Thoracic aorta (tissue), 2 donors: ENCODE results near the gene IQCM. TPM values are rescaled to one million over a fixed set of nuclear protein-coding genes. Genes with fewer than 3 reads are reported as not detected.

Source experiments
- ATAC-seq: fragments of 150-250 bp; one replicate; pipeline ENCODE4 v1.8.0; 2017; ENCODE audit warnings: low read depth; ENCODE audit not compliant: insufficient number of reproducible peaks, low FRiP score
- DNase-seq: peaks from one replicate; pipeline ENCODE4 v3.0.0-alpha.2; 2020; ENCODE audit warnings: low spot score
- H3K27ac ChIP-seq, 2 donors: fragments of 200-600 bp; sonication (generic); 1 replicate in 1 of 2; 2 replicates in 1 of 2; pipeline ENCODE4 v1.5.1; 2016; ENCODE audit warnings: mild to moderate bottlenecking in 2 of 2, moderate library complexity in 2 of 2
- H3K27me3 ChIP-seq: fragments of 200-600 bp; sonication (generic); replicated peaks from 2 replicates; pipeline ENCODE4 v1.6.0; 2016; ENCODE audit warnings: mild to moderate bottlenecking; ENCODE audit not compliant: insufficient read depth
- H3K36me3 ChIP-seq: fragments of 200-600 bp; sonication (generic); one replicate; pipeline ENCODE4 v1.5.1; 2016
- H3K4me1 ChIP-seq, 2 donors: fragments of 200-600 bp; sonication (generic); 1 replicate in 1 of 2; 2 replicates in 1 of 2; pipeline versions ENCODE4 v1.5.1 to v1.6.0; 2016; ENCODE audit warnings: low read depth in 2 of 2, mild to moderate bottlenecking in 1 of 2; ENCODE audit not compliant: control insufficient read depth in 1 of 2
- H3K4me3 ChIP-seq: fragments of 200-600 bp; sonication (generic); 2 replicates; pipeline ENCODE4 v1.5.1; 2016; ENCODE audit warnings: mild to moderate bottlenecking
- H3K9me3 ChIP-seq: fragments of 200-600 bp; sonication (generic); 2 replicates; pipeline ENCODE4 v1.5.1; 2016
- CTCF ChIP-seq: fragments of 200-600 bp; sonication (generic); IDR thresholded peaks from one replicate; pipeline ENCODE4 v1.5.1; 2019; ENCODE audit warnings: antibody characterized with exemption
- total RNA-seq, 2 donors: library from RNA; depleted of rRNA; stranded (reverse); fragments of >200 nt; gene quantifications; one replicate each; pipeline versions ENCODE4 v1.1.0 to v1.2.3, GENCODE V29; 2016

Gene IQCM
- total RNA-seq, 2 donors from 2014 or later: not detected

- Histone ChIP-seq H3K27me3 (no peaks in the 10 kb centered on the region), H3K27ac (no peak overlapping the region), H3K9me3 (no peaks in the 10 kb centered on the region), H3K4me1 (no peaks in the 10 kb centered on the region), H3K4me3 (no peak overlapping the region), H3K36me3 (no peaks in the 10 kb centered on the region)
- TF ChIP-seq CTCF: no peak
- DNase-seq (no peak), ATAC-seq (no peak)
These were observed 79.8 kb downstream of the IQCM start for GRCh38 chr4:149735796-149736195.

DNA sequence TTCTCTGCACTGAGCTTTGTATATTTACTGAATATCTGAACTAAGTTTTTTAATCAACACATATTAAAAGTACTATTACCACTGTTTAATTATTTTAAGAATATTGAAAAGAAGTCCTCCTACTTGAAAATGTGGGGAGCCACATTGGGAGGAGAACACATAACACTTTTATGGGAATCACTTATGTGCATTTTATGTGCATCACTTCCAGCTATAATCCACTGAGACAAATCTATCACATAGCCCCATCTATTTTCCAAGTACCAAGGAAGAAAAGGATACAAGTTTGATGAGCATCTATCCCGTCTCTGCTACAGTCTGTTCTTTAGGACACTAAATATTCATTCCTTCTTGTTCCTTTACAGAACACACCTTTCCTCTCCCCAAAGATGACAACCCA, 87.2 kb downstream of the IQCM start:
- no peak overlapping the region for H3K27ac ChIP-seq
- no peaks in the 10 kb centered on the region for H3K36me3 ChIP-seq
- H3K9me3 ChIP-seq: no peaks in the 10 kb centered on the region
- H3K4me3 ChIP-seq: no peak overlapping the region
- DNase-seq (no peak), ATAC-seq (no peak)
- H3K27me3 ChIP-seq: no peaks in the 10 kb centered on the region
- no peak for TF ChIP-seq CTCF
- no peaks in the 10 kb centered on the region for H3K4me1 ChIP-seq

DNA sequence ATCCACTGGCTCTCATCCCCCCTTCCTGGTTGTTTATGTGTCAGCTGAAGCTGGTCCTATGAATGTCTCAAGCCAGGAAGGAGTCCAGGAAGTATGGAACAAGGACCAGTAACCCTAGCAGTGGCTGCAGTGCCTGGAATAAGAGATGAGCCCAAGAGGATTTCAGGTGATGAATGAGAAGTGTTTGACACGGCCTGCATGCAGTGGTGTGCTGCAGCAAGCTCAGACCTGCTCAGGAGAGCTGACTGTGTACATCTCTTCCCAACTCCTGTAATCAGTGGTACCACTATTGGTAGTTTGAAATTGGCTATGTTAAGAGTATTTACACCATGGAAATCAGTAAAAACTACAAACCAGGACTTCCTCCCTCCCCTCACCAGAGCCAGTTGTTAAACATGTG, 88.0 kb downstream of the IQCM start:
- Histone ChIP-seq H3K4me1 (no peaks in the 10 kb centered on the region), H3K9me3 (no peaks in the 10 kb centered on the region), H3K27me3 (no peaks in the 10 kb centered on the region), H3K36me3 (no peaks in the 10 kb centered on the region), H3K4me3 (no peak overlapping the region), H3K27ac (no peak overlapping the region)
- DNase-seq: no peak
- no peak for TF ChIP-seq CTCF
- ATAC-seq: no peak

DNA sequence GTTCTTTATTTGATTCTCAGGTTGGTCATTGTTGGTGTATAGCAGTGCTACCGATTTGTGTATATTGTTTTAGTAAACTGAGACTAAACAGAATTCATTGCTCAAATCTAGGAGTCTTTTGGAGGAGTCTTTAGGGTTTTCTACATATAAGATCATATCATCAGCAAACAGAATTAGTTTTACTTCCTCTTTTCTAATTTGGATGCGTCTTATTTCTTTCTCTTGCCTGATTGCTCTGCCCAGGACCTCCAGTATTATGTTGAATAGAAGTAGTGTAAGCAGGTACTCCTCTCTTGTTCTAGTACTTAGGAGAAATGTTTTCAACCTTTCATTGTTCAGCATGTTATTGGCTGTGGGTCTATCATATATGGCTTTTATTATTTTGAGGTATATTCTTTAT, 92.6 kb downstream of the IQCM start:
- TF ChIP-seq CTCF: no peak
- no peaks in the 10 kb centered on the region for H3K4me1 ChIP-seq
- DNase-seq (no peak), ATAC-seq (no peak)
- H3K27me3 ChIP-seq: no peaks in the 10 kb centered on the region
- no peaks in the 10 kb centered on the region for H3K9me3 ChIP-seq
- H3K36me3 ChIP-seq: no peaks in the 10 kb centered on the region
- H3K27ac ChIP-seq: no peak overlapping the region
- no peak overlapping the region for H3K4me3 ChIP-seq

GRCh38 chr4:149719806-149720205, 95.8 kb downstream of the IQCM start:
- no peak overlapping the region for H3K27ac ChIP-seq

More at GRCh38 chr4:149719806-149720205, 95.8 kb downstream of the IQCM start:
- Histone ChIP-seq H3K4me1 (no peaks in the 10 kb centered on the region), H3K36me3 (no peaks in the 10 kb centered on the region), H3K4me3 (no peak overlapping the region), H3K9me3 (no peaks in the 10 kb centered on the region), H3K27me3 (no peaks in the 10 kb centered on the region)
- no peak for DNase-seq
- no peak for TF ChIP-seq CTCF
- ATAC-seq: no peak
